GM21723 (cell line): Measurements from ENCODE around the gene DHX8.
A peak's percentile ranks its signal among the peaks of the same experiment; 100 is the strongest.
"Not testable (repeated sequence)": the region's sequence is repeated elsewhere in the genome, so short reads cannot be mapped to it uniquely, and the experiment has no call there.

ENCODE experiments used
- ATAC-seq: cut with Tn5 transposase; IDR thresholded peaks from one replicate; pipeline ENCODE4 v1.9.1; 2021; ENCODE audit warnings: mild to moderate bottlenecking, moderate library complexity; ENCODE audit not compliant: unreplicated experiment

The DHX8 gene

GRCh38 chr17:43483674-43484551 is at the start of gene DHX8:
Gene DHX8 (plus strand): TSS chr17:43483975. CDS start chr17:43484038, 63 bp downstream.
- ATAC-seq = peak; percentile 89

GRCh38 chr17:43434902-43435319 is 48.9 kb upstream of the DHX8 start:
- ATAC-seq = no peak

GRCh38 chr17:43437756-43438155 is 46.0 kb upstream of the DHX8 start:
- ATAC-seq = no peak

GRCh38 chr17:43438626-43439025 is 45.1 kb upstream of the DHX8 start:
- no peak for ATAC-seq

DNA sequence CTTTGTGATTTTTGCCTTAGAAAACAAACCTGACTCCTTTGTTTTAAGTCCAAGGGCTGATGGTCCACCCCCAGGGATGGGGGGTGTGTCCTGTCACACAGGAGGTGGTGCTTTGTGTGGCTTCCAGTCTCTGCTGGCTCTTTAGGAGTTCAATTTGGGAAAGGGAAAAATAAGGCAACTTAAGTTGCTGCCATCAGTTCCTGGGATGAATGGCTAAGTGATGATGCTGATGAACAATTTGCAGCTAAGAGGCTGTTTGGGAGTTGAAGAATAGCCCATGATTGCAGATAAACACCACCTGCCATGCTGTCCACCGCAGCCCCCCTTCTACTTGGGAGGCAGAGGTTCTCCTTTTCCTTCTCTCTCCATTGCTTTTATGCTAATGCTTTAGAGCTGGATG is 44.7 kb upstream of the DHX8 start:
- ATAC-seq = no peak

- no peak for ATAC-seq
Measured at GRCh38 chr17:43442711-43443110, 41.1 kb upstream of the DHX8 start.

GRCh38 chr17:43443381-43443780 is 40.4 kb upstream of the DHX8 start:
- ATAC-seq = no peak

DNA sequence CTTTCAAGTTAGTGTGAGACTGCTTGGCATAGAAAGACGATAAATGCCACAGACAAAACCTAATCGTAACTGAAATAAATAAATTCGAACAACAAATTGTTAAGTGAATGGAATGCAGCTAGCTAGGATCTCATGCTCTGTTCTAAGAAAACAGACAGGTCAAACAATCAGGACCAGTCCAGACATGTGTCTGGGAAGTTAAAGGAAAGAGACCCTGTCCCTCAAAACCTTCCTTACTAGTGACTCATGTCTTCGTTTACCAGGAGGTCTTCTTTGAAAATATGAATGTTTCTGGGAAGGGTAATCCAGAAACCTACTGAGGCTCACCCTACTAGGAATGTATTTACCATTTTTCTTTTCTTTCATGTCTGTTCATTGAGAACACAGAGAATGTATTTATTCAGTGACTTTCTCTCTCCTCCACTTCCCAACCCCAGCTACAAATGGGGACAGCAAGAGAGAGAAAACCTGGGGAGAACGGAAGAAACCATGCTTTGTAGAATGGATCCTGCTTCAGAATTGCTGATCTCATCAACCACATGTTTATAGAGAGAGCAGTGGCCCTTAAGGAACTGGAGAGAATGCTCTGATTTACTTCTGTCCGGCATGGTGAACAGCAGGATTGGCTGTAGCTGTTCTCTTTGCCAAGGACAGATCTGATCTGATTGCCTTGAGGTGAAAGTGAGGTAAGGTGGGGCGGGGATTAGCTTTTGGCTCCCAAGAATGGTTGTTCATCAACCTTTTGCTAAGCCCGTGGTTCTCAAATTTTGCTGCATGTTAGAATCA is 39.4 kb upstream of the DHX8 start:
- ATAC-seq = no peak

DNA sequence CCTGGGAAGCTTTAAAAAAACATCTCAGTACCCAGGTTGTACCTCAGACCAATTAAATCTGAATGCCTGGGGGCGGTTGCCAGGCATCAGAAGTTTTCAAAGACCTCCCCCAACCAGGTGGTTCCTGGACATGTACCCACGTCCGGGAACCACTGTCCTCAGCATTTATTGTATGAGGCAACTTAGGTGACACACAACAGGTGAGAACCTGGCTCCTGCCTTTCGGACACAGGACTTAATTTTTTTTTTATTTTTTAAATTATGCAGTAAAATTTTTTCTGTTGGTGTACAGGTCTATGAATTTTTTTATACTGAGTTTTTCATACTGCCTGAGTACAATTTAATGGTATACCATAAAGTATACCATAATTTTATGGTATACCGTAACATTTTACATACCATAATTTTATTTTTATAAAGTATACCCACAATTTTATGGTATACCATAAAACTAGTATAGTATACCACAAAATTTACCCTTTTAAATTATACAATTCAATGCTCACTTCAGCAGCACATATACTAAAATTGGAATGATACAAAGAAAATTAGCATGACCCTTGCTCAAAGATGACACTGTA is 38.7 kb upstream of the DHX8 start:
- no peak for ATAC-seq

GRCh38 chr17:43446773-43447172 is 37.0 kb upstream of the DHX8 start:
- ATAC-seq = no peak

- no peak for ATAC-seq
Measured at GRCh38 chr17:43448720-43449469, 34.9 kb upstream of the DHX8 start.

GRCh38 chr17:43449470-43450248 is 34.1 kb upstream of the DHX8 start:
- no peak for ATAC-seq

DNA sequence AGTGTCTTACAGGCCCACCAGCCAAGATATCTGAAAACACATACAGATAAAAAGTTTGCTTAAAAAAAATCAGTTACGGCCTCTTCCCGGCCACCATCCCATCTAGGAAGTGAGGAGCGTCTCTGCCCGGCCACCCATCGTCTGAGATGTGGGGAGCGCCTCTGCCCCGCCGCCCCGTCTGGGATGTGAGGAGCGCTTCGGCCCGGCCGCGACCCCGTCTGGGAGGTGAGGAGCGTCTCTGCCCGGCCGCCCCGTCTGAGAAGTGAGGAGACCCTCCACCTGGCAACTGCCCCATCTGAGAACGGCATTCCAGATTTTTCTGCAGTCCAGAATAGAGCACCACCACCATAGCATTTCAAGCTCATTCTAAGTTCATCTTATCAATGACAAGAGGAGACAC is 33.0 kb upstream of the DHX8 start:
- ATAC-seq = not testable (repeated sequence)

DNA sequence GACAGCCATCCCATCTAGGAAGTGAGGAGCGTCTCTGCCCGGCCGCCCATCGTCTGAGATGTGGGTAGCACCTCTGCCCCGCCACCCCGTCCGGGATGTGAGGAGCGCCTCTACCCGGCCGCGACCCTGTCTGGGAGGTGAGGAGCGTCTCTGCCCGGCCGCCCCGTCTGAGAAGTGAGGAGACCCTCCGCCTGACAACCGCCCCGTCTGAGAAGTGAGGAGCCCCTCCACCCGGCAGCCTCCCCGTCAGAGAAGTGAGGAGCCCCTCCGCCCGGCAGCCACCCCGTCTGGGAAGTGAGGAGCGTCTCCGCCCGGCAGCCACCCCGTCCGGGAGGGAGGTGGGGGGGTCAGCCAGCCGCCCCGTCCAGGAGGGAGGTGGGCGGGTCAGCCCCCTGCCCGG is 32.0 kb upstream of the DHX8 start:
- not testable (repeated sequence) for ATAC-seq

DNA sequence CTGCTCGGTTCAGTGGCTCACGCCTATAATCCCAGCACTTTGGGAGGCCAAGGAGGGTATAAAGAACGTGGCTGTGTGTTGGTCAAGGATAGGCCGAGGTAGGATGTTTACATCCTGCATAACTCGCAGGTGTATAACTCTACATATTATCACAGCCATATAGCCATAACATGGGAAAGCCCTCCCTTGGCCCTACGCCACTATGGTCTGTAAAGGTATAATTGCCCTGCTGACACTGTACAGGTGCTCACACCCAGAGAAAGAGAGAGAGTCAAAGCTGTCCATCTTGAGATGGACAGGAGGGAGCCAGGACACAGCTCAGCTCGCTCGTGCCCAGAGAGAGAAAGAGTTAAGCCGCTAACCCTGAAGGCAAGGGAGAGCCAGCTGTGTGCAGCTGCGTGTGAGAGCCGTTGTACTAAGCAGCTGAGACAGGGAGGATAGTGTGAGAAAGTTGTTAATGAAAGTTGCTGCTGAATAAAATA is 30.4 kb upstream of the DHX8 start:
- ATAC-seq = no peak

- no peak for ATAC-seq
Measured at GRCh38 chr17:43454868-43455267, 28.9 kb upstream of the DHX8 start.

DNA sequence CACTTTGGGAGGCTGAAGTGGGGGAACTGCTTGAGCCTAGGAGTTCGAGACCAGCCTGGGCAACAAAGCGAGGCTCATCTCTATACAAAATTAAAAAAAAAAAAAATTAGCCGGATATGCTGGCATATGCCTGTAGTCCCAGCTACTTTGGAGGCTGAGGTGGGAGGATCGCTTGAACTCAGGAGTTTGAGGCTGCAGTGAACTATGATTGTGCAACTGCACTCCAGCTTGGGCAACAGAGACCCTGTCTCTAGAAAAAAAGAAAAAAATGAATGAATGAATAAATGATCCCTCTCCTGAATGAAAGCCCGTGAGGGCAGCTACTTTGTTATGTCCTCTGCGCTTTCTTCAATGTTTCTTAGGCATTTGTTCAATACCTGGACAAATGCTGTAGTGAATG is 27.7 kb upstream of the DHX8 start:
- ATAC-seq = no peak

DNA sequence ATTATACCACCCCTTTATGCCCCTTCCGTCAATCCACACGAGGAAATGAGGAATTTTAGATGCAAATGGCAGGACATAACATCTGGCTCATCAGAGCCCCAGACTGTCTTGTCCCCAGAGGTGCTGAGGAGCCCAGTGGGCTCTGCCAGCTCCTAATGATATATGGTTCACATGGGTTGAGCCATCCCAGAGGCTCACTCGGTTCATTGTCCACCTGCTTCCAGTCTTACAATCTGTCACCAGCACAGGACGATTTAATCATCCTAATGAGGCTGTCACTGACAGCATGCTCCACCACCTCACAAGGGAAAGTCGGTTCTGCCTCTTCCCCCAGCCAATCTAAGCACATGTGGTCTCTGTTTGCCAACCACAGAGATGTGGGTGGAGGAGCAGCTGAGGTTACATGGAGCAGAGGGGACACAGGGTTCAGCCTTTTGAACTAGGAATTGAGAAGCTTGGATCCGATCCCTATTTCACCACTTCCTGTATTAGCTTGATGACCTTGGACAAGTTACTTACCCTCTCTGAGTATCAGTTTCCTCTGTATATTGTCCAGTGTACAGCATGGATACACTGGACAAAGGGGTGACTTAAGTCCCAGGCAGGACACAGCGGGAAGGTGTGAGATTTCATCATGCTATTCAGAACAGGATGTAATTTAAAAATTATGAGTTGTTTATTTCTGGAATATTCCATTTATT is 27.0 kb upstream of the DHX8 start:
- no peak for ATAC-seq

- ATAC-seq = no peak
Measured at GRCh38 chr17:43457362-43457692, 26.4 kb upstream of the DHX8 start.

GRCh38 chr17:43459878-43460277 is 23.9 kb upstream of the DHX8 start:
- ATAC-seq = not testable (repeated sequence)
